ENCODE measurements around the gene BTBD16. TPM values are rescaled to one million over a fixed set of nuclear protein-coding genes. Genes with fewer than 3 reads are reported as not detected.

BTBD16 gene
- total and polyA plus RNA-seq, 4 experiments from 2014 or later = 0.09 TPM; not detected in 3

GRCh38 chr10:122279725-122280141 is 8.6 kb downstream of the BTBD16 start:
- H3K4me3 Mint-ChIP-seq = no peak overlapping the region
- peaks cover 0 to 24% of the 10 kb centered on the region in 2 donors for H3K27me3 Mint-ChIP-seq
- no peak for DNase-seq
- ChIA-PET CTCF (ENCODE audit: partially characterized antibody) (interaction anchor here (0.9 to 1.3 kb wide), 3 partner anchors 12 to 287 kb away, joined by 4 to 6 read pairs (median 5); no protein-coding TSS in a partner anchor), POLR2A (ENCODE audit: partially characterized antibody) (no interaction called here)
- H3K27me3 ChIP-seq (ENCODE audit: insufficient read depth, low read length) = no peaks in the 10 kb centered on the region
- no peaks in the 10 kb centered on the region for H3K4me1 ChIP-seq (ENCODE audit: insufficient read depth, low read length)
- H3K27ac Mint-ChIP-seq = no peak overlapping the region
- peaks cover 0 to 2% (median 0%) of the 10 kb centered on the region in 8 donors for H3K9me3 Mint-ChIP-seq
- H3K36me3 Mint-ChIP-seq = no peaks in the 10 kb centered on the region
- H3K36me3 ChIP-seq (ENCODE audit: insufficient read depth, low read length) = no peaks in the 10 kb centered on the region
- intact Hi-C loops (cut with micrococcal nuclease) = no loop called here
- H3K9me3 ChIP-seq (ENCODE audit: control insufficient read depth in 1 of 2, low read length in 2 of 2) = no peaks in the 10 kb centered on the region
- no peak overlapping the region for H3K27ac ChIP-seq (ENCODE audit: low read depth, low read length)
- peaks cover 0 to 5% (median 3%) of the 10 kb centered on the region in 4 donors for H3K4me1 Mint-ChIP-seq
- no peak overlapping the region for H3K4me3 ChIP-seq (ENCODE audit: low read length in 2 of 2)

GRCh38 chr10:122280156-122280555 is 9.1 kb downstream of the BTBD16 start:
- Histone ChIP-seq H3K9me3 (ENCODE audit: control insufficient read depth in 1 of 2, low read length in 2 of 2) (no peaks in the 10 kb centered on the region), H3K27me3 (ENCODE audit: insufficient read depth, low read length) (no peaks in the 10 kb centered on the region), H3K27ac (ENCODE audit: low read depth, low read length) (no peak overlapping the region), H3K36me3 (ENCODE audit: insufficient read depth, low read length) (no peaks in the 10 kb centered on the region), H3K4me1 (ENCODE audit: insufficient read depth, low read length) (no peaks in the 10 kb centered on the region), H3K4me3 (ENCODE audit: low read length in 2 of 2) (no peak overlapping the region)
- no peak for DNase-seq
- Mint-ChIP-seq H3K27me3 (peaks cover 0 to 24% of the 10 kb centered on the region in 2 donors), H3K36me3 (no peaks in the 10 kb centered on the region), H3K27ac (no peak overlapping the region), H3K9me3 (peaks cover 0 to 2% (median 0%) of the 10 kb centered on the region in 8 donors), H3K4me1 (peaks cover 0 to 5% (median 3%) of the 10 kb centered on the region in 4 donors), H3K4me3 (no peak overlapping the region)
- ChIA-PET CTCF (ENCODE audit: partially characterized antibody) (interaction anchor here (0.9 to 1.3 kb wide), 3 partner anchors 13 to 287 kb away, joined by 4 to 6 read pairs (median 5); no protein-coding TSS in a partner anchor), POLR2A (ENCODE audit: partially characterized antibody) (no interaction called here)
- intact Hi-C loops (cut with micrococcal nuclease) = no loop called here

- ChIA-PET POLR2A (ENCODE audit: partially characterized antibody) (no interaction called here), CTCF (ENCODE audit: partially characterized antibody) (interaction anchor here (1.3 kb wide), 1 partner anchor 17 kb away, joined by 4 read pairs; no protein-coding TSS in a partner anchor)
- no peak for DNase-seq
- Mint-ChIP-seq H3K4me3 (no peak overlapping the region), H3K36me3 (no peaks in the 10 kb centered on the region), H3K9me3 (peaks cover 0 to 2% (median 0%) of the 10 kb centered on the region in 8 donors), H3K27me3 (peaks cover 0 to 21% of the 10 kb centered on the region in 2 donors), H3K27ac (no peak overlapping the region), H3K4me1 (peaks cover 0 to 5% (median 3%) of the 10 kb centered on the region in 4 donors)
- Histone ChIP-seq H3K27ac (ENCODE audit: low read depth, low read length) (no peak overlapping the region), H3K36me3 (ENCODE audit: insufficient read depth, low read length) (no peaks in the 10 kb centered on the region), H3K4me1 (ENCODE audit: insufficient read depth, low read length) (no peaks in the 10 kb centered on the region), H3K4me3 (ENCODE audit: low read length in 2 of 2) (no peak overlapping the region), H3K27me3 (ENCODE audit: insufficient read depth, low read length) (no peaks in the 10 kb centered on the region), H3K9me3 (ENCODE audit: control insufficient read depth in 1 of 2, low read length in 2 of 2) (no peaks in the 10 kb centered on the region)
- intact Hi-C loops (cut with micrococcal nuclease) = no loop called here
Measured at GRCh38 chr10:122281018-122281626, 10.0 kb downstream of the BTBD16 start.

GRCh38 chr10:122281751-122282150 is 10.7 kb downstream of the BTBD16 start:
- Histone ChIP-seq H3K9me3 (ENCODE audit: control insufficient read depth in 1 of 2, low read length in 2 of 2) (no peaks in the 10 kb centered on the region), H3K4me1 (ENCODE audit: insufficient read depth, low read length) (no peaks in the 10 kb centered on the region), H3K27me3 (ENCODE audit: insufficient read depth, low read length) (no peaks in the 10 kb centered on the region), H3K36me3 (ENCODE audit: insufficient read depth, low read length) (no peaks in the 10 kb centered on the region), H3K27ac (ENCODE audit: low read depth, low read length) (no peak overlapping the region), H3K4me3 (ENCODE audit: low read length in 2 of 2) (no peak overlapping the region)
- peaks cover 0 to 23% of the 10 kb centered on the region in 2 donors for H3K27me3 Mint-ChIP-seq
- CTCF ChIA-PET (ENCODE audit: partially characterized antibody) = no interaction called here
- H3K9me3 Mint-ChIP-seq = peaks cover 0 to 2% (median 0%) of the 10 kb centered on the region in 8 donors
- no peaks in the 10 kb centered on the region for H3K36me3 Mint-ChIP-seq
- H3K4me1 Mint-ChIP-seq = peaks cover 0 to 5% (median 3%) of the 10 kb centered on the region in 4 donors
- no peak overlapping the region for H3K27ac Mint-ChIP-seq
- intact Hi-C loops (cut with micrococcal nuclease) = no loop called here
- no peak for DNase-seq
- POLR2A ChIA-PET (ENCODE audit: partially characterized antibody) = no interaction called here
- no peak overlapping the region for H3K4me3 Mint-ChIP-seq

- CTCF ChIA-PET (ENCODE audit: partially characterized antibody) = no interaction called here
- peaks cover 2 to 22% of the 10 kb centered on the region in 2 donors for H3K27me3 Mint-ChIP-seq
- Histone ChIP-seq H3K27ac (ENCODE audit: low read depth, low read length) (no peak overlapping the region), H3K27me3 (ENCODE audit: insufficient read depth, low read length) (no peaks in the 10 kb centered on the region), H3K4me1 (ENCODE audit: insufficient read depth, low read length) (no peaks in the 10 kb centered on the region), H3K4me3 (ENCODE audit: low read length in 2 of 2) (no peak overlapping the region), H3K36me3 (ENCODE audit: insufficient read depth, low read length) (no peaks in the 10 kb centered on the region), H3K9me3 (ENCODE audit: control insufficient read depth in 1 of 2, low read length in 2 of 2) (no peaks in the 10 kb centered on the region)
- POLR2A ChIA-PET (ENCODE audit: partially characterized antibody) = no interaction called here
- H3K4me3 Mint-ChIP-seq = no peak overlapping the region
- peaks cover 0 to 2% (median 0%) of the 10 kb centered on the region in 8 donors for H3K9me3 Mint-ChIP-seq
- no peak overlapping the region for H3K27ac Mint-ChIP-seq
- intact Hi-C loops (cut with micrococcal nuclease) = no loop called here
- no peaks in the 10 kb centered on the region for H3K36me3 Mint-ChIP-seq
- no peak for DNase-seq
- H3K4me1 Mint-ChIP-seq = peaks cover 0 to 5% (median 3%) of the 10 kb centered on the region in 4 donors
Measured at GRCh38 chr10:122282253-122282671, 11.2 kb downstream of the BTBD16 start.

GRCh38 chr10:122282909-122283308 is 11.8 kb downstream of the BTBD16 start:
- no peaks in the 10 kb centered on the region for H3K36me3 Mint-ChIP-seq
- no peaks in the 10 kb centered on the region for H3K4me1 ChIP-seq (ENCODE audit: insufficient read depth, low read length)
- intact Hi-C loops (cut with micrococcal nuclease) = no loop called here
- peaks cover under 1 to 5% (median 3%) of the 10 kb centered on the region in 4 donors for H3K4me1 Mint-ChIP-seq
- DNase-seq = no peak
- H3K27ac ChIP-seq (ENCODE audit: low read depth, low read length) = no peak overlapping the region
- ChIA-PET CTCF (ENCODE audit: partially characterized antibody) (no interaction called here), POLR2A (ENCODE audit: partially characterized antibody) (no interaction called here)
- no peak overlapping the region for H3K4me3 Mint-ChIP-seq
- H3K36me3 ChIP-seq (ENCODE audit: insufficient read depth, low read length) = no peaks in the 10 kb centered on the region
- no peaks in the 10 kb centered on the region for H3K9me3 ChIP-seq (ENCODE audit: control insufficient read depth in 1 of 2, low read length in 2 of 2)
- no peak overlapping the region for H3K4me3 ChIP-seq (ENCODE audit: low read length in 2 of 2)
- H3K27ac Mint-ChIP-seq = no peak overlapping the region
- H3K27me3 ChIP-seq (ENCODE audit: insufficient read depth, low read length) = no peaks in the 10 kb centered on the region
- H3K27me3 Mint-ChIP-seq = peaks cover 2 to 21% of the 10 kb centered on the region in 2 donors
- no peaks in the 10 kb centered on the region for H3K9me3 Mint-ChIP-seq

GRCh38 chr10:122285506-122286444 is 14.7 kb downstream of the BTBD16 start:
- Mint-ChIP-seq H3K27me3 (peaks cover 3 to 18% of the 10 kb centered on the region in 2 donors), H3K4me1 (peaks cover 0 to 11% (median 3%) of the 10 kb centered on the region in 4 donors), H3K36me3 (no peaks in the 10 kb centered on the region), H3K9me3 (no peaks in the 10 kb centered on the region), H3K4me3 (no peak overlapping the region), H3K27ac (no peak overlapping the region)
- ChIA-PET POLR2A (ENCODE audit: partially characterized antibody) (no interaction called here), CTCF (ENCODE audit: partially characterized antibody) (interaction anchor here (1.1 to 1.7 kb wide), 3 partner anchors 9 to 18 kb away, joined by 3 to 4 read pairs (median 3); no protein-coding TSS in a partner anchor)
- Histone ChIP-seq H3K4me3 (ENCODE audit: low read length in 2 of 2) (no peak overlapping the region), H3K9me3 (ENCODE audit: control insufficient read depth in 1 of 2, low read length in 2 of 2) (no peaks in the 10 kb centered on the region), H3K4me1 (ENCODE audit: insufficient read depth, low read length) (no peaks in the 10 kb centered on the region), H3K27ac (ENCODE audit: low read depth, low read length) (no peak overlapping the region), H3K36me3 (ENCODE audit: insufficient read depth, low read length) (no peaks in the 10 kb centered on the region), H3K27me3 (ENCODE audit: insufficient read depth, low read length) (no peaks in the 10 kb centered on the region)
- no peak for DNase-seq
- intact Hi-C loops (cut with micrococcal nuclease) = no loop called here
